ENCODE data around the gene CLPTM1. TPM values are rescaled to one million over a fixed set of nuclear protein-coding genes. Genes with fewer than 3 reads are reported as not detected.

The CLPTM1 gene
- total and polyA plus RNA-seq, 8 donors: 67.1 to 118 (median 71.5) TPM

DNA sequence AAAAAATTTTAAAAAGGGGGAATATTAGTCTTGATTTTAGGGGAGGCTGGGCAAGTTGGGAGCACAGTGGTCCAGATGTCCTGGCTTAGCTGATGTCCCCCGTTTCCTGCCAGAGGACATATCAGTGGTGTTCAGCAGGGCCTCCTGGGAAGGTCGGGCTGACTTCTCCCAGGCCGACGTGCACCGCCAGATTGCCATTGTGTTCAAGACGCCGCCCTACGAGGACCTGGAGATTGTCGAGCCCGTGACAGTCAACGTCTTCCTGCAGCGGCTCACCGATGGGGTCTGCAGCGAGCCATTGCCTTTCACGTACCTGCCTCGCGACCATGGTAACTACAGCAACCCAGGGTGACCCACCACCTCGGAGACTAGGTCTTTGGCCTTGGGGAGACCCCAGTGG, 77.2 kb downstream of the CLPTM1 start:
- intact Hi-C loops (cut with DNase I): no loop called here
- Histone ChIP-seq H3K27me3 (no peaks in the 10 kb centered on the region), H3K36me3 (peaks cover 0 to 99% of the 10 kb centered on the region in 2 donors), H3K27ac (no peak overlapping the region), H3K4me1 (no peaks in the 10 kb centered on the region), H3K4me3 (no peak overlapping the region), H3K9me3 (no peaks in the 10 kb centered on the region)
- no peak for ATAC-seq
- TF ChIP-seq, protein P1, sequence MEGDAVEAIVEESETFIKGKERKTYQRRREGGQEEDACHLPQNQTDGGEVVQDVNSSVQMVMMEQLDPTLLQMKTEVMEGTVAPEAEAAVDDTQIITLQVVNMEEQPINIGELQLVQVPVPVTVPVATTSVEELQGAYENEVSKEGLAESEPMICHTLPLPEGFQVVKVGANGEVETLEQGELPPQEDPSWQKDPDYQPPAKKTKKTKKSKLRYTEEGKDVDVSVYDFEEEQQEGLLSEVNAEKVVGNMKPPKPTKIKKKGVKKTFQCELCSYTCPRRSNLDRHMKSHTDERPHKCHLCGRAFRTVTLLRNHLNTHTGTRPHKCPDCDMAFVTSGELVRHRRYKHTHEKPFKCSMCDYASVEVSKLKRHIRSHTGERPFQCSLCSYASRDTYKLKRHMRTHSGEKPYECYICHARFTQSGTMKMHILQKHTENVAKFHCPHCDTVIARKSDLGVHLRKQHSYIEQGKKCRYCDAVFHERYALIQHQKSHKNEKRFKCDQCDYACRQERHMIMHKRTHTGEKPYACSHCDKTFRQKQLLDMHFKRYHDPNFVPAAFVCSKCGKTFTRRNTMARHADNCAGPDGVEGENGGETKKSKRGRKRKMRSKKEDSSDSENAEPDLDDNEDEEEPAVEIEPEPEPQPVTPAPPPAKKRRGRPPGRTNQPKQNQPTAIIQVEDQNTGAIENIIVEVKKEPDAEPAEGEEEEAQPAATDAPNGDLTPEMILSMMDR (IDR thresholded peaks at IDR 0.05): no peak
- no peak for DNase-seq

DNA sequence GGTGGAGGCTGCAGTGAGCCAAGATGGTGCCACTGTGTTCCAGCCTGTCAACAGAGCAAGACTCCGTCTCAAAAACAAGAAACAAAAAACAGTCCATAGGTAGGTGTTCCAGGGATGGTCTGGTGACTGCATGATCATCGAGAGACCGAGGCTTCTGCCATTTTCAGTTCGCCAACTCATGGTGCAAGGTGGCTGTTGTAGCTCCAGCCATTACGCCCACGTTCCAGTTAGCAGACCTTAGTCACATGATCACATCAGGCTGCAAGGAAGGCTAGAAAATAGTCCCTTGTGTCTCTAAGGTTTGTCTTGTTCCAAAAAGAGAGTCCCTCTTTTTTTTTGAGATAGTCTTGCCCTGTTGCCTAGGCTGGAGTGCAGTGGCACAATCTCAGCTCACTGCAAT, 80.6 kb downstream of the CLPTM1 start:
- Histone ChIP-seq H3K4me3 (no peak overlapping the region), H3K27ac (no peak overlapping the region), H3K4me1 (peaks cover 14 to 23% of the 10 kb centered on the region in 2 donors), H3K9me3 (no peaks in the 10 kb centered on the region), H3K36me3 (peaks cover 0 to 79% of the 10 kb centered on the region in 2 donors), H3K27me3 (no peaks in the 10 kb centered on the region)
- intact Hi-C loops (cut with DNase I): no loop called here
- ATAC-seq: no peak
- TF ChIP-seq, protein P1 (IDR thresholded peaks at IDR 0.05): no peak
- DNase-seq: no peak

DNA sequence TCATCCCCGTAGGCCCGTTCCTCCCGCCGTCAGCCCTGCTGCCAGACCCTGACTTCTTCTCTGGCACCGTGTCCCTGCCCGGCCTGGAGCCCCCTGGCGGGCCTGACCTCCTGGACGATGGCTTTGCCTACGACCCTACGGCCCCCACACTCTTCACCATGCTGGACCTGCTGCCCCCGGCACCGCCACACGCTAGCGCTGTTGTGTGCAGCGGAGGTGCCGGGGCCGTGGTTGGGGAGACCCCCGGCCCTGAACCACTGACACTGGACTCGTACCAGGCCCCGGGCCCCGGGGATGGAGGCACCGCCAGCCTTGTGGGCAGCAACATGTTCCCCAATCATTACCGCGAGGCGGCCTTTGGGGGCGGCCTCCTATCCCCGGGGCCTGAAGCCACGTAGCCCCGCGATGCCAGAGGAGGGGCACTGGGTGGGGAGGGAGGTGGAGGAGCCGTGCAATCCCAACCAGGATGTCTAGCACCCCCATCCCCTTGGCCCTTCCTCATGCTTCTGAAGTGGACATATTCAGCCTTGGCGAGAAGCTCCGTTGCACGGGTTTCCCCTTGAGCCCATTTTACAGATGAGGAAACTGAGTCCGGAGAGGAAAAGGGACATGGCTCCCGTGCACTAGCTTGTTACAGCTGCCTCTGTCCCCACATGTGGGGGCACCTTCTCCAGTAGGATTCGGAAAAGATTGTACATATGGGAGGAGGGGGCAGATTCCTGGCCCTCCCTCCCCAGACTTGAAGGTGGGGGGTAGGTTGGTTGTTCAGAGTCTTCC, 82.4 kb downstream of the CLPTM1 start:
- Histone ChIP-seq H3K27me3 (no peaks in the 10 kb centered on the region), H3K36me3 (peaks cover 0 to 80% of the 10 kb centered on the region in 2 donors), H3K27ac (no peak overlapping the region), H3K4me3 (no peak overlapping the region), H3K9me3 (no peaks in the 10 kb centered on the region), H3K4me1 (peaks cover 14 to 41% of the 10 kb centered on the region in 2 donors)
- no peak for DNase-seq
- no peak for ATAC-seq
- intact Hi-C loops (cut with DNase I): no loop called here
- TF ChIP-seq, protein P1 (IDR thresholded peaks at IDR 0.05): no peak

DNA sequence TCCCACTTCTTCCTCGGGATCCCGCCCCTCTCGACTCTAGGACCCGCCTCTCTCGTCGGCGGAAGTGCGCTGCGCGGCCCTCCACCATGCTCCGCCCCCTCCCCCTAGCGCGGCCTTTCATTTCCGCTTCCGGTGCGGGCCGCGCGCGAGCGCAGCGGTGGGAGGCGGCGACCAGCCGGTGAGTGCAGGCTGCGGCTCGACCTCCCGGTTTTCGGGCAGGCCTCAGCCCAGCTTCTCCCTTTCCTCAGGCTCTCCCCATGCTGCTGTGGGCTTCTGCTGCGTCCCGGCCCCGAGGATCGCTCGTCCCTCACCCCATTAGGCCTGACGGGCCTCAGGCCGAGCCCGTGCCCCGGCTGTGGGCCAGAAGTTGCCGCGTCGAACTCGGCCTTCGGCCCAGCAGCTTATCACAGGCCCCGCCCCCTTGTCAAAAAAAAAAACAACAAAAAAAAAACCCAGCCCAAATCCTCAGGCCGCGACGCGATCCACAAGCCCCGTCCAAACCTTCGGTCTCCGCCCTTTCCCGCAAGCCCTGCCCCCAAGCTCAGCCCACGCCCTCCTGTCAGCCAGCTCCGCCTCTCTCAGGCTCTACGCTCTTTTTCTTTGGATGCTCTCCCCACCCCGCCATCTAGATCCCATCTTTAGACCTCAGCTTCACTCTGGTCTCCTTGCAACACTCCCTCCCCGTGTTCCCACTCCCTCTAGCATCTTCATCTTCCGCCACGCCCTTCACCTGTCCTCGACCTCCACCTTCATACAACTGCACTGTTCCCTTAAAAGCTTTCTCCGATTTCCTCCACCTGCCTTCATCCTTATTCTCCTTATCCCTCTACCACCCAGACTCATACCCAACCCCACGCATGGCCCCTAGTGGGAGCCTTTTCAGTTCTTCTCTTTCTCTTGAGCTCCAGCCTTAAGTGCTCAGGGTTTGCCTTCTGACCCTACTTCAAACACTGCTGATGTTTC, 84.0 kb downstream of the CLPTM1 start, which contains the start of gene CLASRP:
Gene CLASRP, plus strand, starts transcription at position 115 of the 963 bp plus-strand sequence. CDS start 1,168 bp downstream, outside the sequence.
- peak; percentile 89 to 97 (median 94) for DNase-seq
- TF ChIP-seq, protein P1 (IDR thresholded peaks at IDR 0.05): no peak
- peaks cover 0 to 78% of the 10 kb centered on the region in 2 donors for H3K36me3 ChIP-seq
- peak within 1 kb of the TSS; percentile 96 to 97 for H3K27ac ChIP-seq
- peaks cover 14 to 45% of the 10 kb centered on the region in 2 donors for H3K4me1 ChIP-seq
- ATAC-seq: peak; percentile 99
- no peaks in the 10 kb centered on the region for H3K27me3 ChIP-seq
- H3K9me3 ChIP-seq: no peaks in the 10 kb centered on the region
- intact Hi-C loops (cut with DNase I): no loop called here
- peak within 1 kb of the TSS; percentile 97 for H3K4me3 ChIP-seq

All from left lung (tissue), 10 donors.